GM21423 (cell line): ENCODE data around the gene KLK5.

ENCODE experiments used
- ATAC-seq: cut with Tn5 transposase; IDR thresholded peaks from one replicate; pipeline ENCODE4 v1.9.1; 2021; ENCODE audit warnings: mild to moderate bottlenecking, moderate library complexity; ENCODE audit not compliant: unreplicated experiment

KLK5 gene

GRCh38 chr19:50969413-50969760, 16.5 kb upstream of the KLK5 start, which contains the start of gene KLK6:
TSS of gene KLK6 (minus strand) at chr19:50969591. CDS start at chr19:50968104, 1,487 bp downstream.
- ATAC-seq, result no peak

DNA sequence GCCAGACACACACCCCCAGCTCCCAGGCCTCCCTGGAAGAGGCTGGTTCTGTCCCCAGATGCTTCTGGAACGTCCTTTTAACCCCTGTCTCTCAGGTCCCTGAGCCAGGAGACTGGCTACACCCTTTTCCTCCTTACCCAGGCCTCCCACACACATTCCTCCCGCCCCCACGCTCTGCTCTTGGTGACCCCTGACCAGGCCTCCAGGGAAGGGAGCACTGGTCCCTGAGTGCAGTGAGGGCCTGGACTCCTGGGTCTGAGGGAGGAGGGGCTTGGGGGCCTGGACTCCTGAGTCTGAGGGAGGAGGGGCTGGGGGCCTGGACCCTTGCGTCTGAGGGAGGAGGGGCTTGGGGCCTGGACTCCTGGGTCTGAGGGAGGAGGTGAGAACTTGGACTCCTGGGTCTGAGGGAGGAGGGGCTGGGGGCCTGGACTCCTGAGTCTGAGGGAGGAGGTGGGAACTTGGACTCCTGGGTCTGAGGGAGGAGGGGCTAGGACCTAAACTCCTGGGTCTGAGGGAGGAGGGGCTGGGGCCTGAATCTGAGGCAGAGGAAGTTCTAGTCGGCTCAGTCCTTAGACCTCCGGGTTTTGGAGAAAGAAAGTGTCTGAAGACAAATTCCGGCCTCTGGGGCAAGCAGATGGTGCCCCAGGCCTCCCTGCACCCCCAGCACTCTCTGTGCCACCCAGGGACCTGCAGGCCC, 16.0 kb upstream of the KLK5 start:
- no peak for ATAC-seq

GRCh38 chr19:50967929-50968715, 15.3 kb upstream of the KLK5 start:
- ATAC-seq, result no peak

DNA sequence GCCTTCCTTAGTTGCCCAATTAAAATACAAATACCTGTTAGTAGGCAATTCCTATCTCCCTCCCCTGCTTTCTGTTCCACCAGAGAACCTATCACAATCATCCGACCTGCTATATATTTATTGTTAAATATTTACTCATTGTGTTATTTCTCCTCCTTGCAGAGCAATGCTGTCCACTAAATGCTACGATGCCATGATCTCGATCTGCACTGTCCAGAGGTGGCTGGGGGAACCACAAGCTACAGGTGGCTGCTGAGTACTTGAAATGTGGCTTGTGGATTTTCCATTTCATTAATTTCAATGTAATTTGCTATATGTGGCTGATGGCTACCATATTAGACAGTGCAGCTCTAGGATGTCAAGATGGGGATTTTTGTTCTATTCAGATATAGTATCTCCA, 11.4 kb upstream of the KLK5 start:
- ATAC-seq, result no peak

GRCh38 chr19:50963381-50963780, 10.5 kb upstream of the KLK5 start:
- no peak for ATAC-seq

DNA sequence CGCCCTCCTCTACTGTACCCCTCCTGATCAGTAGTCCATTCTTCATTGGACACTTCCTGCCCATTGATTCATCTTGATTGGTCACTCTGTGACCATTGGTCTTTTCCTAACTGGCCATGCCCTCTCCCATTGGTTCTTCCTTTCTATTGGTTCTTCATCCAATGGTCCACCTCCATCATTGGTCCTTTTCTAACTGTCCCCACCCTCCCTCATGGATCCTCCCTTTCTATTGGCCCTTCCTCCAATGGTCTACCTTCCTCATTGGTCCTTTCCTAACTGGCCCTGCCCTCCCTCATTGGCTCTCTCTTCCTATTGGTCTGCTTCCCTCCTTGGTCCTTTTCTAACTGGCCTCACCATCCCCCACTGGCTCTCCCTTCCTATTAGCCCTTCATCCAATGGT, 9.4 kb upstream of the KLK5 start:
- ATAC-seq, result no peak

- ATAC-seq, result no peak
Measured at GRCh38 chr19:50959731-50960500, 7.1 kb upstream of the KLK5 start.

- no peak for ATAC-seq
Measured at GRCh38 chr19:50957587-50957986, 4.7 kb upstream of the KLK5 start.

DNA sequence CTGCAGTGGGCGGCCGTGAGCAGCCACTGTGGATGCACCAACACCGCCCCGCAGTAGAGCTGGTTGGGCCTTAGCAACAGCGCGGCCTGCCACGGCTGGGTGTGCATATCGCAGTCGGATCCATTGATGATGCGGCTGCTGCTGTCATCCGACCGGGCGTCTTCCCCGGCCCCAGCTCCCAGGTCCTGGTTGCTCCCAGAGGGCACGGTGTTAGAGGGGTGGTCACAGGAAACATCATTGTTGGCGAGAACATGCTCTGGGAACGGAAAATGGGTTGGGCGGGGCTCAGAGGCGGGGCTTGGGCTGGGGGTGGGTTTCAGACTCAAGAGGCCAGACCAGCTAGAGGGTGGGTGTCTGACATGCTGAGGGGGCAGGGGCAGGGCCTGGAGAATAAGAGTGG, 3.0 kb downstream of the KLK5 start:
- ATAC-seq, result no peak

DNA sequence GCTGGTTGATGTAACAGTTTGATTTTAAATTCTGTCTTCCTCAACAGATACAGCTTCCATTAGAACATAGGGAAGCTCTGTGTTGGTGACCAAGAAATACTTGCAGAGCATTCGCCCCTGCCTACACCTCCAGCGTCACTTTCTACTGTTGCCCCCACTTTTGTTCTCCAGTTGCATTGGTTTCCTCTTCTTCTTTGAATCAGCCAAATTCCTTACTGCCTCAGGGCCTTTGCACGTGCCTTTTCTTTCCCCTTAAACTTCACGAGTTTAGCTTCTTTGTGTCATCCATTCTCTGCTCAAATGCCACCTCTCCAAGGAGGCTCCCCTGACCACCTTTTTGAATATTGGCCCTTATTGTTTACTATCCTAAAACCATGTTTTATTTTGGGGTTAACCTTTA, 5.7 kb downstream of the KLK5 start:
- no peak for ATAC-seq

DNA sequence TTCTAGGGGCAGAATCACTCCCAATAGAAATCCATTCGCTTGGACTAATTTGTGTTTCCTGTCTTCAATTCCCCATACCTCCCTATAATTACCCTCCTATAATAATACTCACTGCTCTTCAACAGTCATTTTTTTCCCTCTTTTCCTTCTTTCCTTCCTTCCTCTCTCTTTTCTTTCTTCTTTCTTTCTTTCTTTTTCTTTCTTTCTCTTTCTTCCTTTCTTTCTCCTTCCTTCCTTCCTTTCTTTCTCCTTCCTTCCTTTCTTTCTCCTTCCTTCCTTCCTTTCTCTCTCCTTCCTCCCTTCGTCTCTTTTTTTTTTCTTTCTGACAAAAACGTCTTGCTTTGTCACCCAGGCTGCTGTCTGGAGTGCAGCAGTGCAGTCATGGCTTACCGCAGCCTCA, 8.0 kb downstream of the KLK5 start:
- ATAC-seq, result no peak

DNA sequence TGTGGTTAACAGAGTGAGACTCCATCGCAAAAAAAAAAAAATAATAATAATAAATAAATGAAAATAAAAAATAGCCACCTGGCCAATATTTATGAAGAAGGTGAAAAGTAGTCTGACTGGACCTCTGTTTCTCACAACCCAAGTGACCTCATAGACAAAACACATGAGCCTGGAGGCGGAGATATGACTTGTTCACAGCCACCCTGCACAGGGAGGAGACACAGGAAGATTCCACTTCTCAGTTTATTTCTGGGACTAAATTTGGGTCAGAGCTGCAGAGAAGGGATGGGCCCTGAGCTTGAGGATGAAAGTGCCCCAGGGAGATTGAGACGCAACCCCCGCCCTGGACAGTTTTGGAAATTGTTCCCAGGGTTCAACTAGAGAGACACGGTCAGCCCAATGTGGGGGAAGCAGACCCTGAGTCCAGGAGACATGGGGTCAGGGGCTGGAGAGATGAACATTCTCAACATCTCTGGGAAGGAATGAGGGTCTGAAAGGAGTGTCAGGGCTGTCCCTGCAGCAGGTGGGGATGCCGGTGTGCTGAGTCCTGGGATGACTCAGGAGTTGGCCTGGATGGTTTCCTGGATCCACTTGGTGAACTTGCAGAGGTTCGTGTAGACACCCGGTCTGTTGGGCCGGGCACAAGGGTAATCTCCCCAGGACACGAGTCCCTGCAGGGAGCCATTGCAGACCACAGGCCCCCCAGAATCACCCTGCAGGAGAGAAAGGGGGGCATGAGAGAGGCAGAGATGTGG, 9.6 kb downstream of the KLK5 start:
- ATAC-seq, result no peak

GRCh38 chr19:50939596-50939995, 13.2 kb downstream of the KLK5 start:
- ATAC-seq, result no peak

GRCh38 chr19:50933640-50934039, 19.2 kb downstream of the KLK5 start:
- ATAC-seq, result no peak

- no peak for ATAC-seq
Measured at GRCh38 chr19:50932690-50933083, 20.2 kb downstream of the KLK5 start.

DNA sequence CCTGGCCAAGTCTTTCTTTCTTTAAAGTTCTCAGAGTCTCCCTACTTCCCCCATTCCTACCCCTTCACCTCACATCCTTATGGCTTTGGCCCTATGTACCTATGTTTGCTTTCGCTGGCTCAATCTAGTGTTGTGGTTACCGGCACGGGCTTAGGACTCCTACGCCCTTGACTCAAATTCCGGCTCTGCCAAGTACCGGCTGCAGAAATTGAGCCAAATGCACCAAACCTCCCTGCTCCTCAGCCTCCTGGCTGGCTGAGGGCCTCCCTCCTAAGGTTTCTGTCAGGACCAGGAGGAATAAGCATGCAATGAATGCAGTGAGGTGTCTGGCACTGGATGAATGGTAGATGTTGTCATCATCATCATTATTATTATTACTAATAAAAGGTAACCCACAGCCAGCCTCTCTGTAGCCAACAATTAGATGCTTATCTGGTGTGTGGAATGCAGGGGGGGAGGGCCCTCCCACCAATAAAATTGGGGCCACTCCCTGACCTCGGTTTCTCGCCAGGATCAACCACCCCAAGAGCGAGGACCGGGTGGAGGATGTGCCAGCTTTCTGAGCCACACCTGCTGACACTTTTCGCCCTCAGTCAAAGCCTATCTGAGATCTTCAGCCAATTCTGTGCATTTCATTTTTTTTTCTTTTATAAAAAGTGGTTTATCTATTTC, 20.7 kb downstream of the KLK5 start:
- no peak for ATAC-seq

GRCh38 chr19:50931023-50931422, 21.8 kb downstream of the KLK5 start:
- ATAC-seq, result no peak

- ATAC-seq, result no peak
Measured at GRCh38 chr19:50928831-50929230, 24.0 kb downstream of the KLK5 start.

DNA sequence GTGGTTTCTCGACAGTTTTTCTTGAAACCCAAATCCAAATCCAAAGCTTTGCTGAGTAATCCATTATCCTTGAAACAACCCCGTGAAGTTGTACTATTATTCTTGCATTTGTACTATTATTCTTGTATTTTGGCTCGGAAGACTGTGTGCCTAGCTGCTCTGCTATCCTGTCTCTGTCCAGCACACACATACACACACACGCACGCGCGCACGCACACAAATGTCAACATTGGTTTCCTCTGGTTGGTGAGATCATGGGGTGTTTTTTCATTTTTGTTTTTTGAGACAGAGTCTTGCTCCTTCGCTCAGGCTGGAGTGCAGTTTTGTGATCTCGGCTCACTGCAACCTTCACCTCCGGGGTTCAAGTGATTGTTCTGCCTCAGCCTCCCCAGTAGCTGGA, 26.7 kb downstream of the KLK5 start:
- no peak for ATAC-seq

GRCh38 chr19:50925734-50926133, 27.1 kb downstream of the KLK5 start:
- no peak for ATAC-seq

DNA sequence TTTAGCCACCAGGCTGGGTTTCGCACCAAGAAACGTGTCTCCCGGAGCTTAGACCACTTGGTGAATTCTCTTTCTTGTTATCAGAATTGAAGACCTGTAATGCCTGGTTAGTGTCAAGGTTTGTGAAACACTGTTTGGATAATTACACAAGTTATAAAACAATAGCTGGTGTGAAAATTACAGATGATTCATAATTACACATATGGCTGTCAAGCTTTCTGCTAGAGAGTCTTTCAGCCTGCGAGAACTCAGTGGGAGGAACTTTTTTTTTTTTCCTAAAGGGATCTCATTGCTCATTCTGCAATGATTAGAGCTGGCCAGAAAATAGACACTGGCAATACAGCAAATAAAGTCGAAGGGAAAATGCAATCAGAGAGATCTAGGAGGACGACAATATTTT, 28.3 kb downstream of the KLK5 start:
- no peak for ATAC-seq
